GM12874 (cell line): ENCODE results near the gene KCND3.

Experiments used
- TF ChIP-seq, protein P1 (sequence below): IDR thresholded peaks from 2 replicates; pipeline ENCODE4 v1.5.1; 2011; ENCODE audit warnings: low read depth, mild to moderate bottlenecking, control low read depth, low read length, moderate library complexity; ENCODE audit not compliant: insufficient read depth

KCND3 gene

DNA sequence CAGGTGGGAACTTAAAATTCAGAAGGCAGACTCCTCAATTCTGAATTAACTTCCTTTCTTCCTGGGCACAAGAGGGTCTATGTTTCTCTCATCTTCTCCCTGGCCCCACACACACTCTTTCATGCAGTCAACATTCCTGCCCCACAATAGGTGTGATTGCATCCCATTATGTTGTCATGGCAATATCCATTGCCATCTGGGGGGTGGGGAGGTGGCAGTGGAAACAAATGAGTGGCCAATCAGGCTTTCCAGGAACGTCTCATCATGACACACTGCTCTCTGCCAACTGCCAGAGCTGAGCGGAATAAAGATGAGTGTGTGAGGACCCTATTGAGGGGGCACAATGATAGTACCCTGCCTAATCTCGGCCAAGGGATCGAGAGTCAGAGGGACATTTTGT is 80.4 kb downstream of the KCND3 start:
- TF ChIP-seq, protein P1, sequence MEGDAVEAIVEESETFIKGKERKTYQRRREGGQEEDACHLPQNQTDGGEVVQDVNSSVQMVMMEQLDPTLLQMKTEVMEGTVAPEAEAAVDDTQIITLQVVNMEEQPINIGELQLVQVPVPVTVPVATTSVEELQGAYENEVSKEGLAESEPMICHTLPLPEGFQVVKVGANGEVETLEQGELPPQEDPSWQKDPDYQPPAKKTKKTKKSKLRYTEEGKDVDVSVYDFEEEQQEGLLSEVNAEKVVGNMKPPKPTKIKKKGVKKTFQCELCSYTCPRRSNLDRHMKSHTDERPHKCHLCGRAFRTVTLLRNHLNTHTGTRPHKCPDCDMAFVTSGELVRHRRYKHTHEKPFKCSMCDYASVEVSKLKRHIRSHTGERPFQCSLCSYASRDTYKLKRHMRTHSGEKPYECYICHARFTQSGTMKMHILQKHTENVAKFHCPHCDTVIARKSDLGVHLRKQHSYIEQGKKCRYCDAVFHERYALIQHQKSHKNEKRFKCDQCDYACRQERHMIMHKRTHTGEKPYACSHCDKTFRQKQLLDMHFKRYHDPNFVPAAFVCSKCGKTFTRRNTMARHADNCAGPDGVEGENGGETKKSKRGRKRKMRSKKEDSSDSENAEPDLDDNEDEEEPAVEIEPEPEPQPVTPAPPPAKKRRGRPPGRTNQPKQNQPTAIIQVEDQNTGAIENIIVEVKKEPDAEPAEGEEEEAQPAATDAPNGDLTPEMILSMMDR: no peak

DNA sequence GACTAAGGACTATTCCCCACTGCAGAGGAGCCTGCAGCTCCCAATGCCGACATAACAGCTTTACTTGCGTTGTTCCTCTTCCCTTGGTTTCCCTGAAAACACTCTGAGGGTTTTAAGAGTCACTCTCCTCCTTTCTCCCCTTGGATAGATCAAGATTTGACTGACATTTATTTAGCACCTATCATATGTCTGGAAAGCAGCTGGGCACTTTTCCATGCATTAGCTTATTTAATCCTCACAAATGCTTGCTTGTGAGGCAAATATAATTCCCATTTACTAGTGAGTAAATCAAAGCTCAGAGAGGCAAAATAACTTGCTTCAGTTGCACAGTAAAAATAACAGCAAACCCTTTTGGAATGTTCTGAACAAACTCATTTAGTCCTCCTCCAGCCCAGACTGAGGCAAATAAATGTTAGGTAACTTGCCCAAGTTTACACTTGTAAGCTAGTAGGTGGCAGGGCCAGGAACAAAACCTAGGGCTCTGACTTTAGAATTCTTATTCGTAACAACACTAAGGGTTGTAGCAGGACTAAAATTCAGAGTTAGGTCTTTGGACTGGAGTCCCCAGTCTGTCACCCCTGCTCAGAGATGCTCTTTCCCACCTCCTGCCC is 81.4 kb downstream of the KCND3 start:
- TF ChIP-seq, protein P1: no peak

DNA sequence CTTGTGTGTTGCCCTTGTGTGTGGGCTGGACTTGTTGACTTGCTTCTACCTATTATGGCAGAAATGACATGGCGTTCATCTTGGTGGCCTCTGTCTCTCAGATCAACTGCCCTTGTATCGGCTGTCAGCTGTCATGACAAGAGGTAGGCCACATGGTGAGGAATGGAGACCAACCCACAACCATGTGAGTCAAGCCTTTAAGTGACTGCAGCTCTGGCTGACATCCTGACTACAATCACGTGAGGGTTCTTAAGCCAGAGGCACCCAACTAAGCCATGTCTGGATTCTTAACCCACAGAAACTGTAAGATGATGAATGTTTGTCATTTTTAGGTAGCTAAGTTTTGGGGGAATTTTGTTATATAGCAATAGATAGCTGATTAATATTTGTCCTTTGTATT is 82.1 kb downstream of the KCND3 start:
- TF ChIP-seq, protein P1: no peak

DNA sequence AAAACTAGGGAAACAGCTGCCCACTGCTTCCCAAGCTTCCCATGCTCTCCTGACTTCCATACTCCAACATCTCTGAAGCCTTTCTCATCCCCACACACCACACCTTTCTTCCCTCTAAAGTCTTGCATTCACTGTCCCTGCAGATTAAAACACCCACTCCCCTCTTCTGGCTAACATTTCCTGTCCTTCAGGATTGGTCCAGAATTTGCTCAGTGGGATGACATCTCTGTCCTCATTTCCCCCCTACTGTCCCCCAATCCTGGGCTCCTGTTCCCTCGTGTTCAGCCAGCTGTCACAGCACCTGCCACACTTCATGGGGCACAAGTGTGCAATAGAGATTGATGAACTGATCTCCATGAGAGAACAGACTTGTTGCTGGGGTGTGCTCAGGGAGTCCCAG is 82.7 kb downstream of the KCND3 start:
- TF ChIP-seq, protein P1: no peak

DNA sequence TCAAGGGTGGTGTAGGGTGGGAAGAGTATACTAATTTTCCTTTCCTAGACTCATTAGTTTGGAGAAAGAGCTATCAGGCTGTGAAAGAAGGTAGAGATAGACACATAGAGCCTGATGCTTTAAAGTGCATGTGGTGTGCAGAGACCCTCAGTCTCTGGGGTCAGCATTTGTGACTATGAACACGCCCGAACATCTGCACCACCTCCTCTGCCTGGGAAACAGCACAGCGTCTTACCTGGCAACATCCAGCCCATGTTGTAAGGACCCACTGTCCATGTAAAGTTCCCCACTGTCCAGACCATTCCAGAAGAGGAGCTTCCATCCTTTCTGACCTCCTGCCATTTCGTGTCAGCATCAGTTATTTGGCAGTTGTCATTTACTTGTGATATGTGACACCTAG is 83.4 kb downstream of the KCND3 start:
- TF ChIP-seq, protein P1: no peak

DNA sequence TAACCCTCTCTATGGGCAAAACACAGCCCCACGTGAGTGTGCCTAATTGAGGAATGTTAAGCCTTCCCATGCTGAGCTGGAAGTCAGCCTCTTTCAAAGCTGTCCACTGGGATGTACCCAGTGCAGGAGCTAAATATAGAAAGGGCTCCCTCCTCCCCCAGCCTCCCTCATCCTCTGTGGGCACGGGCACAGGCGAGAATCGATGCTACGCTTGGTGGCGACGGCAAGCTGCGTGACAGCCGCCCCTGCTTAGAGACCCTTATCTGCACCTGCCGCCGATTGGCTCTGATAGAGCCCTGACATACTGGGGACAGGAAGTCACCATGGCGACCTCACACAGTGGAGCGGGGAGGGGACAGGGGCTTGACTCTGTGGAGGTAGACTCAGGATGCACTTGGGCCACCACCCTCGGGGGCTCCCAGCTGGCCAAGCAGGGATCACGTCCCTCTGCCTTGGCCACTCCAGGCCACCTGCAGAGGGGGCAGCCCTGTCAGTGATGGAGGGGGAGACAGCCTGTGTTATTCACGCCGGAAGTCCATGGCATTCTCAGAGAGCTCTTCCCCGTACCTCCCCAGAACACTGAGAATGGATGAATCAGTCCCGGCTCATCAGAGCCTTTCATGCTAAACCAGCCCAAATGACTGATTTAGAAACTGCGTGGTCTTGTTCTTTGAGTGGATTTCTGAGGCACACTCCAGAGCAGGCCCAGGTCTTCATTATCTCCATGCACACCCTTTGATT is 84.8 kb downstream of the KCND3 start:
- TF ChIP-seq, protein P1: no peak

DNA sequence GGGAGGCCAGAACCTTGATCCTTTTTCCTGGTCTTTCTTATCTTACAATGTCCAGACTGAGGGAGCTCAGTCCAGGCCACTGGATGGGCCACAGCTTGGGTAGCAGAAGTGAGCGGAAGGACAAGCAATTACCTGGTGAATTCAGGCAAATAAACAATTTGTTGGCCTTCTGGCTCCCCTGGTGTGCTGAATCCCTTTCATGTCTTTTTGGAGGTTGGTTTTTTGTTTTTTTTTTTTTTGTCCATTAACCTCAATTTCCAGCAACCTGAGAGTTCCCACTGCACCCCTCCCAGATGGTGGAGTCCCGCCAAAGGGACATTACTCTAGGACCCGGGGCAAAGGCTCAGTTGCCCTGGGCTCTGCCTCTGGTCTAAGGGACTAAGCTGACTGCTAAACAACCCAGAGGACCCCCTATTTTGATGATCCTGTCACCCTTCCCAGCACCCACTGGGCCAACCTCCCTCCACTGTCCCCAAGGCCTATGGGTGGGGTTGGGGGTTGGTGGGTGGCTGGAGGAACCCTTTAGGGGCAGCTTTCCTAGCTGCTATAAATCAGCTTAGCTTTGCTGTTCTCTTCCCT is 85.5 kb downstream of the KCND3 start:
- TF ChIP-seq, protein P1: no peak
